SK-MEL-5 (cell line): ENCODE results near the gene HTRA3. TPM values are rescaled to one million over a fixed set of nuclear protein-coding genes. Genes with fewer than 3 reads are reported as not detected.
"Not testable (repeated sequence)": the region's sequence is repeated elsewhere in the genome, so short reads cannot be mapped to it uniquely, and the experiment has no call there.

ENCODE experiments used
- DNase-seq: peaks from one replicate; pipeline ENCODE4 v3.0.0-alpha.2; 2016; ENCODE audit warnings: low read depth, low spot score
- in situ Hi-C: cut with HindIII; loops from 2 replicates; pipeline ENCODE4 v1.10.0; 2016; ENCODE audit warnings: low sequenced_read_pairs, high pct_unique_total_duplicates, low pct_unique_long_range_greater_than_20kb
- total RNA-seq: library from RNA; depleted of rRNA; stranded (reverse); fragments of >200 nt; shearing (Covaris generic); gene quantifications from 2 replicates; pipeline ENCODE4 v1.2.3, GENCODE V29; 2014; rRNA removed

The HTRA3 gene
- total RNA-seq, 1 experiment from 2014 or later = not detected

DNA sequence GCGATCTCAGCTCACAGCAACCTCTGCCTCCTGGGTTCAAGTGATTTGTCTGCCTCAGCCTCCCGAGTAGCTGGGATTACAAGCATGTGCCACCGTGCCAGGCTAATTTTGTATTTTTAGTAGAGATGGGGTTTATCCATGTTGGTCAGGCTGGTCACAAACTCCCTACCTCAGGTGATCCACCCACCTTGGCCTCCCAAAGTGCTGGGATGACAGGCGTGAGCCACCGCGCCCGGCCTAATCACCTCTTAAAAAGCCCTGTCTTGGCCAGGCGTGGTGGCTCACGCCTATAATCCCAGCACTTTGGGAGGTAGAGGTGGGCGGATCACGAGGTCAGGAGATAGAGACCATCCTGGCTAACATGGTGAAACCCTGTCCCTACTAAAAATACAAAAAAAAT lies 79.7 kb downstream of the HTRA3 start:
- in situ Hi-C loops, DNase-seq: not testable (repeated sequence)

DNA sequence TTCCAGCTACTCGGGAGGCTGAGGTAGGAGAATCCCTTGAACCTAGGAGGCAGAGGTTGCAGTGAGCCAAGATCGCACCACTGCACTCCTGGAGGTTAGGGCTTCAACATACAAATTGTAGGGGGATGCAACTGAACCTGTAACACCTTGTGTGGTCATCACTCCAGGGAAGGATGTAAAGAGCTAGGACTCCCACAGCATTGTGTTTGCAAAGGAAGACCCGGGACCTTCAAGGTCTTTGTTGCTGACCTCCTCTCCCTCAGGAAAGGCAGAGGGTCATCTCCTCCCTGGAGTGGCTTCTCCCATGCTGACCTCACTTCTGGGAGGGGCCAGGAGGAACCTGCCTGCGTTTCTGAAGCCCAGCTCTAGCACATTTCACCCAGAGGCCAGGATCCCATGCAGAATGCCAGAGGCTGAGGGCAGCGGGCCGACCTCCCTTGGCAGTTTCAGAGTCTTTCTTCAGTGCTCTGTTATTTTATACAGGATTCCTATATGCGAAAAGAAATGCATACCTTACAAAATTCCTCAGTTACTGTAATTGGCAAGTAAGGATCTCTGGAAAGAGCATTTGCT lies 80.2 kb downstream of the HTRA3 start:
- in situ Hi-C loops = no loop called here
- DNase-seq = no peak

DNA sequence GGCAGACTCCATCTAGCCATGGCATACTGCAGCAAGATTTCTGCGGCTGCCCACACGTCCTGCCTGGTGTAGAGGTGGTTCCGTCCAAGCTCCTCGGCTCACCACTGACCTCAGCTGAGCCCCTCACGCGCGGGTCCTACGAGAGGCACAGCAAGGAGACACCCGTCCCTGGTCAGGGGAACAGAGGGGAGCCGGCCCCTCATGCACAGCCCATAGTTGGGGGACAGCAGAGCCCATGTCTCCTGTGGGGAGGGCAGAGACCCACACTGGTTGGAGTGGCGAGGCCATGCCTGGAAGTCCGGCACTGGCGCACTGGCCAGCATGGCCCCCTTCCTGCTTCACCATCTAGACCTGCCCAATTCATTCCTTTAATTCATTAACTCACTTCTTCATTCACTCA lies 80.8 kb downstream of the HTRA3 start:
- in situ Hi-C loops = no loop called here
- no peak for DNase-seq

DNA sequence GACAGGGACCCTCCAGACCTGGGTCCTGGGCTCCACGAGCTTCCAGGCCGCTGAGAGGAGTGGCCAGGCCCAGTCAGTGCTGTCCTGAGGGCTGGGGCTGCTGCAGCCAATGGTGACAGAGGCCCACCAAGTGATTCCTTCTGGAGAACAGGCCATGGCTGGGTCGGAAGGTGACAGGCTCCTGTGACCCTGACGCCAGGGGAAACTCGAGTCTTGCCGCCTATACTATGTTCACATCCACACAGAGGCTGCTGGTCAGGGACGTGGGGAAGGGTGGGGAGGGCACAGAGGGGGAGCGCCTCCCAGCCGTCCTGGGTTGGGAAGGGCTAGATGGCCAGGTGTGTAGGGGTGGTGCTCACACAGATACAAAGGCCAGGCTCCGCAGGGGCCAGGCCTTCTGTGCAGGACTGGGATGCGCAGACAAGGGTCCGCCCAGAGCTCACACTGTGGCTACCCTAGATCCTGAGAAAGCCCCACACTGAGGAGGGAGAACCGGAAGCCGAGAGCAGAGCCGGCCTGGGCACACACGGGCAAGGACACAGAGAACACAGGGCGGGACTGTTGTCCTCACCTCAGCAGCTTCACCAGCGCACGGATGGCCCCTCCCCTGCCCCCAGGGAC lies 81.4 kb downstream of the HTRA3 start:
- in situ Hi-C loops = no loop called here

DNA sequence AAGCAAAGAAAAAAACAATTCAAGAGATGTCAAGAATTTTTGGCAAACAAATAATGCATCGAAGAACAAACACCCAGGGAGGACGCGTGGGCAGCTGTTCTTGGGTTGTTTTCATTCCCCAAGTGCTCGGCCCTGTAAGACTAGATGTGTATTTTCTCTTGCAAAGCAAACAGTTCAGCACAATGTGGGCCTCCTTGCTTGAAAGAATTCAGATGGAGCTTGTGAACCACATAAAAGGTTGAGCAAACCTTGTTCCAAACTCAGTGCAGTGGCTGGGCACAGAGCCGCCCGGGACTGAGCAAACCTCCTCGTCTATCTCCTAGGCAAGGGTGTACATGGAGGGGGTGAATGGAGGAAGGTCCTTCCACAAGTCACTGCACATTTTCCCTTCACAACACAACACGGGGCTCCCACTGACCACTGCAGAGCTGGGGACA lies 82.4 kb downstream of the HTRA3 start:
- no peak for DNase-seq
- in situ Hi-C loops = no loop called here

More for the DNA sequence above, 81.4 kb downstream of the HTRA3 start:
- no peak for DNase-seq

DNA sequence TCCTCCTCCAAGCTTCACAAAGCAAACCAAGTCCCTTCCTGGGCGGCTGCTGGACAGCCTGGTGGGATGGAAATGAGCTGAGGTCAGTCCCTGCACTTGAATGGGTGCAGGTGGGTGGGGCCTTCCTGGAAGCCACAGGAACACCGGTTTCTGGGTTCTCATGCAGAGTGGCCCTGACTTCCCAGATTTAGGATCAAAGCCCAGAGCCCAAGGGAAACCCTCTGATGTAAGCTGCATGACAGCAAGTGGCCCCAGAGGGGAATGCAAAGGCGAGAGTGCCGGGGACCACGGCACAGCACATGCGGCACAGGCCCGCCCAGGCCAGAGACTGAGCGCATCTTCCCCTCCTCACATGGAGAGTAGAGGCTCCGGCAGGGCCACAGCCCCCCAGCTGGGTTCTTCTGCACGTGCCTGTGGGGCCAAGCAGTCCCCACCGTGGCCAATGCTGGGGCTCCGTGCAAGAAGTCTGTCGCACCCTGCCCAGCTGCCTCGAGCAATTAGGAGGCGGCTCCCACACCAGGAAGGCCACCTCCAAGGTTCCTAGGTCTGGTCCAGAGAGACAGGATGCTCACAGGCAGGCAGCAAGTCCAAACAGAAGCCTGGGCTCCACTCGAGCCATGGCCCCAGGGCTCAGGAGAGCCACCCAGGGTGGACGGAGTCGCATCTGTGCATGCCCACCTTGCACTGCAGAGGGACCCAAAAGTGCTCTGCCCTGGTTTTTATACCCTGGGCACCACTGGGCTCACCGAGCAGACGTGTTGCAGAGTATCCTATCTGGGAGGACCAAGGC lies 83.0 kb downstream of the HTRA3 start:
- in situ Hi-C loops = no loop called here
- DNase-seq = no peak

DNA sequence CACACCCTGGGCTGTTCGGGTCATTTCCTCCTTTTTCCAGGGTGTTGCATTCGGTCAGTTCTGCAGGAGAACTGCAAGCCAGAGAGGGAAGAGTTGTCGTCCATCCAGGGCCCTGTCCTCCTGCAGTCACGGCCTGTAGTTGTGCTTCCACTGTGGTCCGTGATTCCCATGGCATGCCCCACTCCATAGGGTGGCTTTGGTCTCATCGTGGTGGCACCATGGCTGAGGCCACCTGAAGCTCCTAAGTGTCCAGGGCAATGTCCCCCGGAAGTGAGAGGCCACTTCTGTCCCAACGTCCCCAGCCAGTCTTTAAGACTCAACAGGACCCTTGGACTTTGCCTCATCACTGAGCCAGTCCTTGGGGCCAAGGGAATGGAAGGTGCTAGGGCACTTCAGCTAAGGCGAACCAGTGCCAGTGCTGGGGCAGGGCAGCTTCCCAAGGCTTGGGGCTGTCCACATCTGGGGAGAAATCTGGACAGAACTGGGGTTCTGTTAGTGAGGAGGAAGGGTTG lies 83.7 kb downstream of the HTRA3 start:
- DNase-seq = no peak
- in situ Hi-C loops = no loop called here

DNA sequence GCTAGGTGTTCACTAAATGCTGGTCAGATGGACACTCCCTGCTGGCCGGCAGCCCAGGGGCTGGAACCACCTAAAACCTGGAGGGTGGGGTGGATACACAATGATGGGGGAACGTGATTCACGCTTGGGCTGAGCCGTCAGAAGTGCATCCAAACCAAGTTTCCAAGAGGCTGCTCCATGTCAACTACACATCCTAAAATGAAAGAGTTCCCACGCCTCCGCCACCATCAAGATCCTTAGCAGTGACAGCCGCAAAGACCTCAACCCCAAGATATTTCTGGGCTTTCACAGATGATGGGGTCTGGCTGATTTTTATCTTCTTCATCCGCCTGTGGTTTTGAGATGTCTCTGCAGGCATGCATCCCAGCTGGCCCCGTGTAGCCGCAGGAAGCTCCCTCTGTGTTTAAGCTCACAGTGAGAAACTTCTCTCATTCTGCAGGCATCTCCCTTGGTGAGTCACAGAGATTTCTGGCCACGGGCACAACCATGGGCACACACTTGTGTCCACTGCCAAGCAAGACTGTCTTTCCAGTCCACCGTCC lies 84.4 kb downstream of the HTRA3 start:
- in situ Hi-C loops = no loop called here

DNA sequence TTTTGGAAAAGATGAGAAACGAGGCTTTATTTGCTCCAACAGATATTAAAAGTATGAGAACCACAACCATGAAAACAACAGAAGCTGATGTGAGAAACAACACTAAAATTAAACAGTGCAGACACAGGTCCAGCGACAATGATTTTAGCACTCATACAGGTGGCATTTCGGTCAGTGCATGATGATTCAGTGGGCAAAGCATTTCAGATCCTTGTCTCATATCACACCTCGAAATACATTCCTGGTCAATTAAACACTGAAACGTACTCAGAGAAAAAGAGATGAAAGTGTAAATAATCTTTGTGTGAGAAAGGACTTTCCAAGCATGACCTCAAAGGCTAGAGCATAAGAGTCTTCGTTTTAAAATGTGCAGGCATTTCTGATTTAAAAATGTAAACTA lies 85.8 kb downstream of the HTRA3 start:
- no peak for DNase-seq
- in situ Hi-C loops = no loop called here

More for the DNA sequence above, 84.4 kb downstream of the HTRA3 start:
- DNase-seq = no peak

DNA sequence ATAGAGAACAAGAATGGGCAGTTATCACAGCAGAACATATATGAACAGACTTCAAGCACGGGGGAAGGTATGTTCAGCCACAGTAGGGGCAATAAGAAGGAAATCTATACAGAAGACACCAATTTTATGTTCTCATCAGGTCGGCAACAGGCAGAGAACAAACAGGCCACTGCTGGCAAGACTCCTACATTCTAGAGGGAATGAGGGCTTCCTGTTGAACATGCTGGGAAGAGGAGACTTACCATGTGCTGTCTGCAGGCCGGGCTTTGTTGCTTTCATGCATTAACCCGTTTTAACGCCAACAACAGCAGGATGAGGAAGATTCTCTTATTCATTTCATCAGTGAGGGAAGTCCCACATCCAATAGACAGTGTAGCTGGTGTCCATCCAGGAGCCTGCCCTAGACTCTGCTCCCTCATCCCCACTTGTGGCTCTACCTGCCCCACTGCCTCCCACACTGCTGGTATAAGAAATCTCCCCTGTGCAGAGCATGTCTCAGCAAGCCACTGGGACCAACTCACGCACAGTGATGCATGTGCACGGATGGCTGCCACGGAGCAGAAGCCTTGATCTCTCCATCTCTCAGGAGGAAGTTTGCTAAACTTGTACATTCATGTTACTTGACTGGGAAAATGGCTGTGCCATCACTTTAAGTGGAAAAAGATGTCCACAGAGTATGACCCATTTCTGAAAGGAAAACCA lies 86.5 kb downstream of the HTRA3 start:
- no peak for DNase-seq
- in situ Hi-C loops = no loop called here

Other genes starting within 250 kb of the HTRA3 start
- gene ABLIM2, start 110.9 kb upstream of the HTRA3 start, total RNA-seq = 0.29 and 0.51 TPM in 2 replicates
- gene SH3TC1, start 70.5 kb upstream of the HTRA3 start, total RNA-seq = 23.7 and 31.6 TPM in 2 replicates
- gene ACOX3, start 171.0 kb downstream of the HTRA3 start, total RNA-seq = 11.9 and 15.0 TPM in 2 replicates
- 6.9 and 9.8 TPM in 2 replicates for gene TRMT44, start 171.0 kb downstream of the HTRA3 start, total RNA-seq